Skeletal muscle tissue (tissue), 4 donors: ENCODE data around the gene LOXHD1. TPM values are rescaled to one million over a fixed set of nuclear protein-coding genes. Genes with fewer than 3 reads are reported as not detected.

ENCODE experiments used
- H3K27ac ChIP-seq: one replicate; pipeline ENCODE4 v1.7.0; 2013; ENCODE audit warnings: mild to moderate bottlenecking, low read depth, low read length, inconsistent platforms
- H3K27me3 ChIP-seq, 3 donors: one replicate each; pipeline ENCODE4 v1.7.0; 2013; ENCODE audit warnings: low read length in 3 of 3; ENCODE audit not compliant: control insufficient read depth in 3 of 3, insufficient read depth in 3 of 3
- H3K36me3 ChIP-seq, 3 donors: one replicate each; pipeline ENCODE4 v1.7.0; 2013; ENCODE audit warnings: low read length in 3 of 3; ENCODE audit not compliant: control insufficient read depth in 3 of 3, insufficient read depth in 3 of 3
- H3K4me1 ChIP-seq, 3 donors: one replicate each; pipeline ENCODE4 v1.7.0; 2013; ENCODE audit warnings: low read length in 3 of 3, mild to moderate bottlenecking in 3 of 3; ENCODE audit not compliant: control insufficient read depth in 3 of 3, insufficient read depth in 3 of 3
- H3K4me3 ChIP-seq, 3 donors: one replicate each; pipeline ENCODE4 v1.7.0; 2013; ENCODE audit warnings: low read length in 3 of 3
- H3K9ac ChIP-seq, 3 donors: one replicate each; pipeline ENCODE4 v1.7.0; 2013; ENCODE audit warnings: low read length in 3 of 3, mild to moderate bottlenecking in 3 of 3, moderate library complexity in 2 of 3, low read depth in 1 of 3
- H3K9me3 ChIP-seq, 3 donors: one replicate each; pipeline ENCODE4 v1.7.0; 2013; ENCODE audit warnings: low read length in 3 of 3; ENCODE audit not compliant: control insufficient read depth in 3 of 3
- total RNA-seq: library from RNA; depleted of rRNA; stranded (reverse); fragments of >200 nt; gene quantifications from one replicate; pipeline ENCODE4 v1.2.3, GENCODE V29; 2014
- donor health status: Osteomylitis.

Gene LOXHD1
- 1.6 TPM for total RNA-seq

DNA sequence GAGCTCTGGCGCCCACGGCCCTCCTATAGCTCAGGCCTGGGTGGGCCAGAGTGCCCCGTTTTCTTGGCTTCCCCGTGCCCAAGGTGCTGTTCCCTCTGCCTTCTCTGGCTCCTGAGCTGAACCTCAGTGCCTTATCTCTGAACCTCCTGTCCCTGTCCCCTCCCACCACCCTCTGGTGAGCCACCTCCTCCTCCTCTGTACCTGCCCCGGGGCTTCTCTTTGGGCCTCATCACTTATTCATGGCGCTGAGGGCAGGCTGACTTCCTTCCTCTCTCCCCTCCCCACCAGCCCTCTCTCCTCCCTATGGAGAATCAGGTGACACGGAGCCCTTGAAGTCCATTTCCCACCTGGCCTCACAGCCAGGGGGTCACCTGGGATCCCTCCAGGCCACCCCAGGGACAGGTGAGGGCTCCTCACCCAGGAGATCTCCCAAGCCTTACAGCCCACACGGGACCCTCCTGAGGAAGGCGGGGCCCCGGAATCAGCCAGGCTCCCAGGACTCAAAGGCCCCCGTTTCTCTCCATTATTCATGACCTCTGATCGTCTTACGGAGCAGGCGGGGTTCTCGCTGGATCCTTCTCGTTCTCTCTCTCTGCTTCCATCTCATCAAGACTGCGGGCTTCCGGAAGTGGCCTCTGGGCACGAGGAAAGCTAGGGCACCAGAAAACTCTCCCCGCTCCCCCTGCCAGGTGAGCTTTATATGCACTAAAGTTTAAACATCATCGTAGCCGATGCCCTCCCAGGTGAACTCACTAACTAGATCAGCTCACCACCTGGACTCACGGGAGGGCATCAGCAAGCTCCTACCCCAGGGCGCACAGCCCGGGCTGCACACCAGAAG lies at the start of gene LOXHD1:
LOXHD1 (minus strand) TSS at position 106 of the 841 bp plus-strand sequence. CDS start 187 bp downstream, outside the sequence.
- Histone ChIP-seq H3K27me3 (no peaks in the 10 kb centered on the region), H3K36me3 (no peaks in the 10 kb centered on the region), H3K9me3 (no peaks in the 10 kb centered on the region), H3K4me3 (no peak within 1 kb of the TSS), H3K27ac (no peak within 1 kb of the TSS), H3K4me1 (peaks cover 0 to 6% (median 2%) of the 10 kb centered on the region in 3 donors), H3K9ac (no peak within 1 kb of the TSS)

GRCh38 chr18:46705521-46705920 lies 48.5 kb upstream of the LOXHD1 start:
- Histone ChIP-seq H3K27me3 (no peaks in the 10 kb centered on the region), H3K36me3 (no peaks in the 10 kb centered on the region), H3K4me3 (no peak overlapping the region), H3K4me1 (peaks cover 20 to 50% (median 37%) of the 10 kb centered on the region in 3 donors), H3K27ac (no peak overlapping the region), H3K9ac (peak overlapping the region in 1 of 3 donors; percentile 16), H3K9me3 (no peaks in the 10 kb centered on the region)

DNA sequence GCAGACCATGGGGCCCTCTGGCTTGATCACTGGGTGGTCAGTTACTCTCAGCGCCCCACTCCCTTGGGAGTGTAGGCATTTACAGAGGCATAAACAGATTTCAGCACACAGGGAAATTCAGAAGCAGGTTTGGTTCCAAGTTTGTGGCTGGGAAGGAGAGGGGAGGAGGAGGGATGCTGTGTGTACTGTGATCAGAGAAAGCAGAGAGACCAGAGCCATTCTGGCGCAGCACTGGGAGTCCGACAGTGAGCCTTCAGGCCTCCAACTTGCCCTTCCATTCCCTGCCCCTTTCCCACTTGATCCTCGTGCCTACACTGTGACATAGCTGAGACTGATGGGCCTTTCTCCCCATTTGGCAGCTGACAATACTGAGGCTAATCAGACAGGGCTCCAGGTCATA lies 47.8 kb upstream of the LOXHD1 start:
- Histone ChIP-seq H3K27me3 (no peaks in the 10 kb centered on the region), H3K36me3 (no peaks in the 10 kb centered on the region), H3K9ac (no peak overlapping the region), H3K4me3 (no peak overlapping the region), H3K9me3 (no peaks in the 10 kb centered on the region), H3K27ac (no peak overlapping the region), H3K4me1 (peaks cover 18 to 45% (median 36%) of the 10 kb centered on the region in 3 donors)

- Histone ChIP-seq H3K4me3 (no peak overlapping the region), H3K27me3 (no peaks in the 10 kb centered on the region), H3K36me3 (no peaks in the 10 kb centered on the region), H3K27ac (no peak overlapping the region), H3K9me3 (no peaks in the 10 kb centered on the region), H3K9ac (no peak overlapping the region), H3K4me1 (peaks cover 18 to 43% (median 33%) of the 10 kb centered on the region in 3 donors)
Observed at GRCh38 chr18:46704189-46704588, 47.2 kb upstream of the LOXHD1 start.

DNA sequence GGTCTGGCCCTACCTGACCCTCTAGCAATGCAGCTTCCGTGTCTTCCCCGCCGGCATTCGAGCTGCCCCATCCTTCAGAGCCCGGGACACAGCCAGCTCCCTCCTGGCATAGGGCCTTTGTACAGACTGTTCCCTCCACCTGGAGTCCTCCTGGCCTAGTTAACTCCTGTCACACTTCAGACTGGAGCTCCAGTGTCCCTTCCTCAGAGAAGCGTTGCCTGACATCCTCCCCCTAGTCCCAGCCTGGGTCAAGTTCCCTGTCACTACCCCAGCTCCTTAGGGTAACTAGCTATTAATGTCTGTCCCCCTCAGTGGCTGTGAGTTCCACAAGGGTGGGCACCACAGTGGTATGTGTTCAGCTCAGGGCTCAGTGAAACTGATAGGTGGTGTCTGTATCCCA lies 45.5 kb upstream of the LOXHD1 start:
- no peaks in the 10 kb centered on the region for H3K36me3 ChIP-seq
- H3K9me3 ChIP-seq, result no peaks in the 10 kb centered on the region
- H3K9ac ChIP-seq, result peak overlapping the region; percentile 38 to 61 (median 50)
- H3K27ac ChIP-seq, result no peak overlapping the region
- peak overlapping the region in 1 of 3 donors; percentile 6 for H3K4me3 ChIP-seq
- H3K27me3 ChIP-seq, result no peaks in the 10 kb centered on the region
- H3K4me1 ChIP-seq, result peaks cover 18 to 30% (median 27%) of the 10 kb centered on the region in 3 donors

GRCh38 chr18:46700066-46700824 lies 43.2 kb upstream of the LOXHD1 start:
- H3K9ac ChIP-seq, result no peak overlapping the region
- H3K4me3 ChIP-seq, result no peak overlapping the region
- H3K27me3 ChIP-seq, result no peaks in the 10 kb centered on the region
- no peaks in the 10 kb centered on the region for H3K36me3 ChIP-seq
- peaks cover 15 to 23% (median 17%) of the 10 kb centered on the region in 3 donors for H3K4me1 ChIP-seq
- H3K27ac ChIP-seq, result no peak overlapping the region
- no peaks in the 10 kb centered on the region for H3K9me3 ChIP-seq

GRCh38 chr18:46696702-46697101 lies 39.7 kb upstream of the LOXHD1 start:
- Histone ChIP-seq H3K27ac (no peak overlapping the region), H3K9me3 (no peaks in the 10 kb centered on the region), H3K36me3 (peaks cover 0 to 1% (median 0%) of the 10 kb centered on the region in 3 donors), H3K27me3 (no peaks in the 10 kb centered on the region), H3K9ac (no peak overlapping the region), H3K4me1 (peaks cover 9 to 16% (median 12%) of the 10 kb centered on the region in 3 donors), H3K4me3 (no peak overlapping the region)

DNA sequence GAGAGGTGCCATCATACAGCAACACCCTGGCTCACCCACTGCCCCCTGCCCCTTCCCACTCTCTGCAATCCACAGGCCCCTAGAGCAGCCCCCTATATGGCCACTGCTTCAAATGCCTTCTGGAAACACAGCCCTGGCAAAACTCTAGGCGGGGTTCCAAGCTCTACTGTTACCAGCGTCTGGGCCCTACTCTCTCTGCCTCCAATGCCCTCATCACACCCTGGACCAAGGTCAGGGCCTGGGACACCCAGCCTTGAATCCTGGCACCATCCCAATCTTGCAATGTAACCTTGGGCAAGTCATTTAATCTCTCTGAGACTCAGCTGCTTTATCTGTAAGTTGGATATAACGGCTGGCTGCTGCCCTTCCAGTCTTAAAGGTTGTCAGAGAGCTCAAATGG lies 39.2 kb upstream of the LOXHD1 start:
- no peaks in the 10 kb centered on the region for H3K9me3 ChIP-seq
- H3K4me3 ChIP-seq, result no peak overlapping the region
- H3K4me1 ChIP-seq, result peaks cover 9 to 16% (median 12%) of the 10 kb centered on the region in 3 donors
- peaks cover 0 to 2% (median 0%) of the 10 kb centered on the region in 3 donors for H3K36me3 ChIP-seq
- peak overlapping the region in 1 of 3 donors; percentile 35 for H3K9ac ChIP-seq
- no peaks in the 10 kb centered on the region for H3K27me3 ChIP-seq
- no peak overlapping the region for H3K27ac ChIP-seq

- H3K9ac ChIP-seq, result no peak overlapping the region
- no peaks in the 10 kb centered on the region for H3K27me3 ChIP-seq
- H3K9me3 ChIP-seq, result no peaks in the 10 kb centered on the region
- no peak overlapping the region for H3K4me3 ChIP-seq
- peaks cover 15 to 22% (median 20%) of the 10 kb centered on the region in 3 donors for H3K4me1 ChIP-seq
- no peak overlapping the region for H3K27ac ChIP-seq
- H3K36me3 ChIP-seq, result peaks cover 0 to 2% (median 0%) of the 10 kb centered on the region in 3 donors
Observed at GRCh38 chr18:46693996-46694395, 37.0 kb upstream of the LOXHD1 start.
